Loucy (cell line): ENCODE measurements around the gene PTPN9.

Experiments used
- CTCF ChIP-seq: fragments of 200-600 bp; sonication (generic); conservative IDR thresholded peaks from 2 replicates; pipeline ENCODE4 v1.5.1; 2014; ENCODE audit warnings: mild to moderate bottlenecking, antibody characterized with exemption, low read length
- EZH2phosphoT487 ChIP-seq: fragments of 200-600 bp; IDR thresholded peaks from 2 replicates; pipeline ENCODE4 v1.6.1; 2018; ENCODE audit warnings: antibody characterized with exemption, mild to moderate bottlenecking, moderate library complexity, borderline replicate concordance

DNA sequence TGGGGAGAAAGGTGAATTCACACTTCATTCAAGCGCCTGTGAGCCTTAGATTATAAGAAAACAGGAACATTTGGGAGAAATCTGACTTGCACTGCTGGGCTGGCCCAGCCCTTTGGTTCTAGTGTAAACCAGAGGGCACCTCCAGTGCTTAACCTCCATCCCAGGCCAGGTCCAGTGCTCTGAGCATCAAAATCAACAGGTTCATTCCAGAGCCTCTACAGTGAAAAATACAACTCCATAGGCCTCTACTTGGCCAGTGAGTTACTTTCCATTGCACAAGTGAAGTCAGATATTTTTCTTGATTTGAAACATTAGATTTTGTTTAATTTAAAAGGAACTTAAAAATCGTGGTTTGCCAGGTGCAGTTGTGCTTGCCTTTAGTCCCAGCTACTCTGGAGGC lies 43.4 kb upstream of the PTPN9 start:
- TF ChIP-seq EZH2phosphoT487 (no peak), CTCF (no peak)
